GM12878 (cell line): ENCODE data around the gene RFLNA. TPM values are rescaled to one million over a fixed set of nuclear protein-coding genes. Genes with fewer than 3 reads are reported as not detected.

Source experiments
- ATAC-seq: fragments of 200-7000 bp; cut with Tn5 transposase; 3 replicates; pipeline ENCODE4 v1.9.1; 2020; ENCODE audit warnings: mild to moderate bottlenecking, moderate library complexity
- BruUV-seq: library from RNA; stranded (reverse); fragments of 400-500 nt; replicated peaks from 2 replicates; lab custom pipeline; 2021; lab: Mats Ljungman, UMichigan
- CTCF ChIA-PET: fragments of 300-600 bp; sonication (Branson Sonifier 250); formaldehyde crosslinking; extraction: SDS; loops from one replicate; lab custom pipeline; 2021; ENCODE audit warnings: inconsistent platforms; lab: Yijun Ruan, JAX
- POLR2A ChIA-PET: fragments of 350-600 bp; formaldehyde crosslinking; extraction: SDS; loops from one replicate; lab custom pipeline; 2021; ENCODE audit warnings: inconsistent platforms; lab: Charles Lee
- RAD21 ChIA-PET: fragments of 300-600 bp; sonication (Branson Sonifier 250); formaldehyde crosslinking; loops from one replicate; lab custom pipeline; 2023; ENCODE audit warnings: antibody characterized with exemption; ENCODE audit not compliant: unreplicated experiment; lab: Charles Lee
- SMC1A ChIA-PET: fragments of 300-600 bp; sonication (Branson Sonifier 250); formaldehyde crosslinking; loops from one replicate; lab custom pipeline; 2023; ENCODE audit not compliant: unreplicated experiment, uncharacterized antibody; lab: Charles Lee
- DNase-seq: peaks from one replicate; pipeline ENCODE4 v3.0.0-alpha.2; 2011; ENCODE audit warnings: low read depth, low spot score
- FAIRE-seq: peaks from 3 replicates; lab custom pipeline; 2011; peaks lifted over from hg19 to GRCh38; lab: Jason Lieb, UNC
- H2AFZ ChIP-seq: 2 replicates; pipeline ENCODE4 v1.6.0; 2011; ENCODE audit warnings: low read depth, low read length, control low read depth; ENCODE audit not compliant: control insufficient read depth
- H3K27ac ChIP-seq: 2 replicates; pipeline ENCODE4 v1.5.1; 2011; ENCODE audit warnings: control low read depth; ENCODE audit not compliant: control insufficient read depth, insufficient read depth
- H3K27me3 ChIP-seq, 2 experiments: replicated peaks in 1 of 2; 2 replicates each; pipeline versions ENCODE4 v1.6.0 to v1.6.1; 2011; ENCODE audit warnings: low read length in 1 of 2; ENCODE audit not compliant: control insufficient read depth in 2 of 2, insufficient read depth in 2 of 2
- H3K36me3 ChIP-seq, 2 experiments: 2 replicates each; pipeline ENCODE4 v1.5.1; 2011; ENCODE audit warnings: low read length in 1 of 2; ENCODE audit not compliant: control insufficient read depth in 2 of 2, insufficient read depth in 2 of 2
- H3K4me1 ChIP-seq: 2 replicates; pipeline ENCODE4 v1.6.1; 2011; ENCODE audit warnings: mild to moderate bottlenecking, low read length, moderate library complexity, mixed read lengths; ENCODE audit not compliant: control insufficient read depth, insufficient read depth
- H3K4me2 ChIP-seq: 2 replicates; pipeline ENCODE4 v1.6.0; 2011; ENCODE audit warnings: control low read depth; ENCODE audit not compliant: control insufficient read depth, insufficient read depth
- H3K4me3 ChIP-seq: fragments of 200-600 bp; sonication (generic); 2 replicates; pipeline ENCODE4 v1.5.1; 2016
- H3K79me2 ChIP-seq: 2 replicates; pipeline ENCODE4 v1.6.0; 2011; ENCODE audit warnings: low read length; ENCODE audit not compliant: control insufficient read depth, insufficient read depth
- H3K9ac ChIP-seq: 2 replicates; pipeline ENCODE4 v1.8.0; 2011; ENCODE audit warnings: low read length, control low read depth, mixed read lengths; ENCODE audit not compliant: control insufficient read depth, insufficient read depth
- H3K9me3 ChIP-seq: replicated peaks from 3 replicates; pipeline ENCODE4 v1.5.1; 2011; ENCODE audit warnings: mild to moderate bottlenecking, low read length; ENCODE audit not compliant: control insufficient read depth, insufficient read depth
- H4K20me1 ChIP-seq: 2 replicates; pipeline ENCODE4 v1.6.0; 2011; ENCODE audit not compliant: control insufficient read depth, insufficient read depth
- CTCF ChIP-seq, 3 experiments: IDR thresholded peaks in 2 of 3; conservative IDR thresholded peaks in 1 of 3; 2 replicates each; pipeline ENCODE4 v1.5.1; 2011; ENCODE audit warnings: low read depth in 3 of 3, low read length in 3 of 3, mild to moderate bottlenecking in 3 of 3, control low read depth in 2 of 3, moderate library complexity in 2 of 3, inconsistent platforms in 1 of 3, mixed read lengths in 1 of 3; ENCODE audit not compliant: control insufficient read depth in 2 of 3, insufficient read depth in 1 of 3; ENCODE audit errors: extremely low read depth in 1 of 3
- DPF2 ChIP-seq: fragments of 450-650 bp; IDR thresholded peaks from 2 replicates; pipeline ENCODE4 v1.6.1; 2017; ENCODE audit warnings: mild to moderate bottlenecking
- MTA3 ChIP-seq: IDR thresholded peaks from 2 replicates; pipeline ENCODE4 v1.6.1; 2012; ENCODE audit warnings: low read length, inconsistent platforms, borderline replicate concordance
- NR2C2 ChIP-seq: IDR thresholded peaks from 2 replicates; pipeline ENCODE4 v1.6.1; 2011; ENCODE audit warnings: borderline replicate concordance, low read depth; ENCODE audit not compliant: control insufficient read depth, insufficient read length
- USF2 ChIP-seq: IDR thresholded peaks from 2 replicates; pipeline ENCODE4 v1.6.1; 2011; ENCODE audit warnings: low read depth, low read length, improper control_type of control experiment, borderline replicate concordance
- ZNF592 ChIP-seq: fragments of 450-650 bp; IDR thresholded peaks from 2 replicates; pipeline ENCODE4 v1.6.1; 2017; ENCODE audit warnings: mild to moderate bottlenecking, moderate library complexity
- WGBS: methylation state at CpG from one replicate; pipeline ENCODE4 v1.1.6; 2016; ENCODE audit warnings: low lambda C conversion rate; ENCODE audit not compliant: insufficient replicate concordance, insufficient coverage; ENCODE audit errors: missing lambda C conversion rate; 5-methylcytosine and 5-hydroxymethylcytosine counted together
- in situ Hi-C: fragments of 300-500 bp; cut with MboI; formaldehyde crosslinking; loops from 9 replicates; pipeline ENCODE4 v1.14.3; 2018; ENCODE audit warnings: mixed read lengths
- intact Hi-C: fragments of 100-400 bp; cut with micrococcal nuclease; formaldehyde crosslinking; loops from one replicate; pipeline ENCODE4 v1.14.2; 2022; ENCODE audit not compliant: unreplicated experiment
- polyA plus RNA-seq, 11 experiments: library from polyadenylated mRNA; depleted of rRNA in 4 of 11; unstranded in 6 of 11; stranded (reverse) in 5 of 11; fragments of >200 nt; fragmentation: Nextera tagmentation in 4 of 11; fragmentation: Illumina TruSeq in 1 of 11; extraction: Ambion mirVana in 4 of 11; extraction: Trizol in 1 of 11; gene quantifications; 1 replicate in 1 of 11; 2 replicates in 10 of 11; pipeline versions ENCODE4 v1.2.1 to v1.2.3, GENCODE V29; 2011 to 2016; ENCODE audit warnings: inconsistent platforms in 2 of 11, missing spikeins in 2 of 11, low read depth in 1 of 11
- total RNA-seq, 4 experiments: library from RNA; depleted of rRNA in 3 of 4; stranded (reverse); fragments of >200 nt in 3 of 4; fragmentation: Illumina TruSeq in 1 of 4; extraction: Trizol in 1 of 4; gene quantifications; 2 replicates each; pipeline versions ENCODE4 v1.2.1 to v1.2.3, GENCODE V29; 2013 to 2021

RFLNA gene
- total and polyA plus RNA-seq, 10 of the 15 experiments (the other 5 are each of a cell fraction or from before 2014, with no cell fraction given), result 0.08 TPM; not detected in 9

- ChIA-PET SMC1A (no interaction called here), CTCF (interaction anchor here (0.6 kb wide), 1 partner anchor 90 kb away, joined by 3 read pairs; no protein-coding TSS in a partner anchor), RAD21 (no interaction called here), POLR2A (no interaction called here)
- peaks cover 6 to 9% of the 10 kb centered on the region in 2 experiments for H3K27me3 ChIP-seq
- TF ChIP-seq ZNF592 (no peak), NR2C2 (no peak), USF2 (no peak), CTCF (IDR thresholded peaks at IDR 0.05 in 2 of 3, conservative IDR thresholded peaks at IDR 0.05 in 1 of 3; ENCODE audit: control insufficient read depth in 2 of 3, extremely low read depth in 1 of 3, insufficient read depth in 1 of 3, low read depth in 3 of 3, low read length in 3 of 3) (no peak), DPF2 (no peak), MTA3 (no peak)
- in situ Hi-C loops (no loop called here), intact Hi-C loops (no loop called here)
- H3K36me3 ChIP-seq, result no peaks in the 10 kb centered on the region
- no peak overlapping the region for H3K9ac ChIP-seq
- H3K27ac ChIP-seq, result no peak overlapping the region
- H3K4me1 ChIP-seq, result no peaks in the 10 kb centered on the region
- DNase-seq, result no peak
- no peaks in the 10 kb centered on the region for H4K20me1 ChIP-seq
- no peak overlapping the region for H2AFZ ChIP-seq
- no peaks in the 10 kb centered on the region for H3K79me2 ChIP-seq
- no TSS peak for BruUV-seq
- no peak for ATAC-seq
- H3K9me3 ChIP-seq, result no peaks in the 10 kb centered on the region
- 44% methylated on average over 14 of the region's 14 CpGs for WGBS
- no peak overlapping the region for H3K4me3 ChIP-seq
- H3K4me2 ChIP-seq, result no peak overlapping the region
- FAIRE-seq, result no peak
Observed at GRCh38 chr12:124301084-124301654, 6.3 kb downstream of the RFLNA start.
